Muscle of back (tissue), 11 donors: ENCODE results near the gene EEF1AKMT2. TPM values are rescaled to one million over a fixed set of nuclear protein-coding genes. Genes with fewer than 3 reads are reported as not detected.

ENCODE experiments used
- DNase-seq, 3 donors: peaks; one replicate each; pipeline versions ENCODE4 v3.0.0 to v3.0.0-alpha.2; 2013
- polyA plus RNA-seq, 10 donors: library from polyadenylated mRNA; unstranded; fragments of 120-200 nt; gene quantifications; one replicate each; pipeline ENCODE4 v1.2.1, GENCODE V29; 2013; ENCODE audit not compliant: insufficient read length in 10 of 10

Gene EEF1AKMT2
- polyA plus RNA-seq, 10 donors: 20.5 to 29.0 (median 23.2) TPM

GRCh38 chr10:124723826-124724225 is 67.9 kb downstream of the EEF1AKMT2 start:
- DNase-seq: no peak

- peak in 1 of 3 donors; percentile 52 for DNase-seq
Measured at GRCh38 chr10:124722798-124723783, 68.6 kb downstream of the EEF1AKMT2 start.

- peak in 1 of 3 donors; percentile 58 for DNase-seq
Measured at GRCh38 chr10:124721330-124722045, 70.2 kb downstream of the EEF1AKMT2 start.

GRCh38 chr10:124719213-124719851 is 72.4 kb downstream of the EEF1AKMT2 start:
- peak; percentile 81 to 92 (median 85) for DNase-seq

- no peak for DNase-seq
Measured at GRCh38 chr10:124717911-124718741, 73.6 kb downstream of the EEF1AKMT2 start.

GRCh38 chr10:124717041-124717757 is 74.5 kb downstream of the EEF1AKMT2 start:
- DNase-seq: no peak

- no peak for DNase-seq
Measured at GRCh38 chr10:124716369-124716768, 75.3 kb downstream of the EEF1AKMT2 start.

GRCh38 chr10:124715439-124715838 is 76.2 kb downstream of the EEF1AKMT2 start:
- DNase-seq: no peak

- peak in 1 of 3 donors; percentile 49 for DNase-seq
Measured at GRCh38 chr10:124713679-124714255, 77.9 kb downstream of the EEF1AKMT2 start.

GRCh38 chr10:124712704-124713407 is 78.8 kb downstream of the EEF1AKMT2 start:
- no peak for DNase-seq

GRCh38 chr10:124711145-124711544 is 80.5 kb downstream of the EEF1AKMT2 start:
- DNase-seq: no peak

GRCh38 chr10:124710266-124710881 is 81.3 kb downstream of the EEF1AKMT2 start:
- no peak for DNase-seq

- no peak for DNase-seq
Measured at GRCh38 chr10:124709861-124710260, 81.8 kb downstream of the EEF1AKMT2 start.

- DNase-seq: peak in 1 of 3 donors; percentile 62
Measured at GRCh38 chr10:124708922-124709520, 82.7 kb downstream of the EEF1AKMT2 start.

- peak in 1 of 3 donors; percentile 61 for DNase-seq
Measured at GRCh38 chr10:124708246-124708779, 83.4 kb downstream of the EEF1AKMT2 start.
